ENCODE measurements around the gene ATF4. TPM values are rescaled to one million over a fixed set of nuclear protein-coding genes. Genes with fewer than 3 reads are reported as not detected.

Gene ATF4
- total and polyA plus RNA-seq, 2 donors (not counting 3 experiments of a cell fraction or from before 2014, with no cell fraction given), result 312 to 668 TPM

DNA sequence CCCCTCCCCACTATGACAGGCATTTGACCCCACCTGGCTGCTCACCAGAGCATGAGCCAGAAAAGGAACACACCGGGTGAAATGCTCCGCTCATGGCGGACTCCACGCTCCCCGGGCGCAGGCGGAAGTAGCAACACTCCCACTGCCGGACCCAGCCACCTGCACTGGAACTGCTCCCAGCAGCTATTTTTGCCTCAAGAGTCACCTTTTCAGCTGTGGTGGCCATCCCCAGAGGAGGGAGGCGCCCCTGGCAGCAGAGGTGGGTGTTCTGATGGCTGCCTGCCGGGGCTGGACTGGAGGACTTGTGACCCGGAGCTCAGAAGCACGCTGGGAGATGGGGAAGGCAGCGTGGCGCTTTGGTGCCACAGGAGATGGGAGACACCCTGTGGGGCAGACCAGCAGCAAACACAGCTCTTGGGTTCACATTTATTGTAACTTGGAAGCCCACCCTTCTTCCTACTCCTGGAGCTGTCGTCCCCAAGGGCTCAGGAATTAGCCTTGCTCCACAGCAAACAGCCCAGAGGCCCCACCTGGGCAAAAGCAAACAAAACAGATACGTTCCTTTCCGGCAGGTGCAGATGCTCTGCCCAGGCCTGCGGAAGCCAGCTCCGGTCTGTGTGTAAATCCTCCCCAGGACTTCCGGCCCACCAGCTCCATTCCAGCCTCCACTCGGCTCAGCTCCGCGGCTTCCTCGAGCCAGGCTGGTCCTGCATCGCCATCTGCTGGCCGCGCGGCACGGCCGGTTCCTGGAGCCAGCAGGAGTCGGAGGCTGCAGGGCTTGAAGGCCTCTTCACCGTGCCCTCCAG lies 8.5 kb downstream of the ATF4 start:
- H3K9me1 ChIP-seq (replicated peaks; ENCODE audit: control insufficient read depth, extremely low read depth, insufficient read depth, low read length), result no peaks in the 10 kb centered on the region
- TF ChIP-seq CTCF (IDR thresholded peaks at IDR 0.05; ENCODE audit: extremely low read depth in 1 of 2, insufficient read depth in 1 of 2, low read depth in 1 of 2, low read length in 2 of 2) (peak; percentile 99 to 100), MYC (IDR thresholded peaks at IDR 0.05; ENCODE audit: low read depth, low read length) (no peak), POLR2AphosphoS5 (IDR thresholded peaks at IDR 0.05; ENCODE audit: insufficient read depth, low read depth, low read length) (peak; percentile 78), MAX (IDR thresholded peaks at IDR 0.05; ENCODE audit: insufficient read depth, insufficient read length) (no peak), JUN (IDR thresholded peaks at IDR 0.05; ENCODE audit: borderline replicate concordance, insufficient read depth, insufficient read length, low read depth) (no peak), FOS (IDR thresholded peaks at IDR 0.05; ENCODE audit: borderline replicate concordance, insufficient read depth, low read length) (no peak), EZH2 (IDR thresholded peaks at IDR 0.05; ENCODE audit: borderline replicate concordance, low read depth, low read length, severe bottlenecking) (no peak), GATA2 (IDR thresholded peaks at IDR 0.05; ENCODE audit: insufficient read depth, insufficient read length, low read depth, low read length) (no peak), POLR2A (IDR thresholded peaks at IDR 0.05; ENCODE audit: low read depth, low read length) (peak; percentile 57)
- CTCF ChIA-PET, result interaction anchor here (0.6 to 6.4 kb wide), 41 partner anchors 9 to 1371 kb away, joined by 3 to 197 read pairs (median 5); partner anchors contain the start of genes ATF4, MIEF1, RPL3 and TAB1
- FAIRE-seq (peak; percentile 78), DNase-seq (ENCODE audit: low read depth, low spot score) (peak; percentile 82)
- H3K9me3 ChIP-seq (replicated peaks; ENCODE audit: control insufficient read depth, insufficient read depth, low read length), result no peaks in the 10 kb centered on the region
- POLR2A ChIA-PET, result interaction anchor here (1.2 to 1.5 kb wide), 2 partner anchors 9 to 209 kb away, joined by 7 to 13 read pairs; partner anchors contain the start of genes ATF4 and RPL3
- H3K27ac ChIP-seq (ENCODE audit: insufficient read depth, low read depth, low read length), result no peak overlapping the region
- dilution Hi-C loops (cut with MboI; ENCODE audit: extremely low pct_ligation_motif_present, low sequenced_read_pairs) (no loop called here), intact Hi-C loops (cut with micrococcal nuclease) (loop anchor here (1.0 to 10.0 kb wide), 5 partner anchors 9 to 354 kb away; partner anchors contain the start of genes ATF4 and MIEF1)
- peaks cover 5 to 8% of the 10 kb centered on the region in 2 experiments for H3K36me3 ChIP-seq (ENCODE audit: control insufficient read depth in 2 of 2, extremely low read depth in 1 of 2, insufficient read depth in 2 of 2, low read length in 2 of 2)
- no peaks in the 10 kb centered on the region for H3K27me3 ChIP-seq (ENCODE audit: control insufficient read depth in 2 of 2, insufficient read depth in 2 of 2, low read length in 2 of 2)
- H2AFZ ChIP-seq (ENCODE audit: low read depth, low read length), result no peak overlapping the region
- no peak overlapping the region for H3K4me3 ChIP-seq (replicated peaks in 1 of 3; ENCODE audit: insufficient read depth in 1 of 3, low read depth in 1 of 3, low read length in 3 of 3)
- no peaks in the 10 kb centered on the region for H4K20me1 ChIP-seq (replicated peaks; ENCODE audit: control insufficient read depth, extremely low read depth, insufficient read depth, low read length)
- no TSS peak for BruUV-seq (replicated peaks)
- H3K4me2 ChIP-seq (ENCODE audit: insufficient read depth, low read length), result no peak overlapping the region
- peaks cover 30% of the 10 kb centered on the region for H3K4me1 ChIP-seq (ENCODE audit: control insufficient read depth, extremely low read depth, insufficient read depth, low read length)
- no peak overlapping the region for H3K9ac ChIP-seq (replicated peaks; ENCODE audit: extremely low read depth, insufficient read depth, low read length)
- H3K79me2 ChIP-seq (ENCODE audit: control insufficient read depth, insufficient read depth, low read length), result peaks cover 45% of the 10 kb centered on the region
